ENCODE results near the gene RTL10.

The RTL10 gene

GRCh38 chr22:19824212-19824925, 30.3 kb downstream of the RTL10 start:
- DNase-seq (ENCODE audit: low read depth in 2 of 2, low spot score in 1 of 2): no peak

- no peak for DNase-seq (ENCODE audit: low read depth in 2 of 2, low spot score in 1 of 2)
These were observed 30.8 kb downstream of the RTL10 start for GRCh38 chr22:19823902-19824211.

- DNase-seq (ENCODE audit: low read depth in 2 of 2, low spot score in 1 of 2): no peak
These were observed 31.3 kb downstream of the RTL10 start for GRCh38 chr22:19823191-19823901.

- no peak for DNase-seq (ENCODE audit: low read depth in 2 of 2, low spot score in 1 of 2)
These were observed 32.2 kb downstream of the RTL10 start for GRCh38 chr22:19822301-19823117.

- no peak for DNase-seq (ENCODE audit: low read depth in 2 of 2, low spot score in 1 of 2)
These were observed 33.0 kb downstream of the RTL10 start for GRCh38 chr22:19821523-19822300.

GRCh38 chr22:19820880-19821522, 33.7 kb downstream of the RTL10 start:
- DNase-seq (ENCODE audit: low read depth in 2 of 2, low spot score in 1 of 2): no peak

GRCh38 chr22:19819911-19820879, 34.5 kb downstream of the RTL10 start:
- no peak for DNase-seq (ENCODE audit: low read depth in 2 of 2, low spot score in 1 of 2)

- DNase-seq (ENCODE audit: low read depth in 2 of 2, low spot score in 1 of 2): no peak
These were observed 35.3 kb downstream of the RTL10 start for GRCh38 chr22:19819208-19819910.

GRCh38 chr22:19818324-19819207, 36.1 kb downstream of the RTL10 start:
- DNase-seq (ENCODE audit: low read depth in 2 of 2, low spot score in 1 of 2): no peak

GRCh38 chr22:19816372-19817119, 38.1 kb downstream of the RTL10 start:
- no peak for DNase-seq (ENCODE audit: low read depth in 2 of 2, low spot score in 1 of 2)

- DNase-seq (ENCODE audit: low read depth in 2 of 2, low spot score in 1 of 2): no peak
These were observed 38.8 kb downstream of the RTL10 start for GRCh38 chr22:19815823-19816290.

GRCh38 chr22:19815093-19815822, 39.4 kb downstream of the RTL10 start:
- no peak for DNase-seq (ENCODE audit: low read depth in 2 of 2, low spot score in 1 of 2)

GRCh38 chr22:19814428-19814827, 40.2 kb downstream of the RTL10 start:
- no peak for DNase-seq (ENCODE audit: low read depth in 2 of 2, low spot score in 1 of 2)

GRCh38 chr22:19812910-19813309, 41.8 kb downstream of the RTL10 start:
- no peak for DNase-seq (ENCODE audit: low read depth in 2 of 2, low spot score in 1 of 2)

GRCh38 chr22:19811811-19812771, 42.6 kb downstream of the RTL10 start:
- no peak for DNase-seq (ENCODE audit: low read depth in 2 of 2, low spot score in 1 of 2)
